SHP77 treated with DMSO at 0.1 percent for 48 hours (cell line): ENCODE data around the gene ORC3.
"Not testable (repeated sequence)": the region's sequence is repeated elsewhere in the genome, so short reads cannot be mapped to it uniquely, and the experiment has no call there.

Source experiments
- DNase-seq: peaks from one replicate; lab custom pipeline; 2025; lab: John Stamatoyannopoulos, UW

ORC3 gene

DNA sequence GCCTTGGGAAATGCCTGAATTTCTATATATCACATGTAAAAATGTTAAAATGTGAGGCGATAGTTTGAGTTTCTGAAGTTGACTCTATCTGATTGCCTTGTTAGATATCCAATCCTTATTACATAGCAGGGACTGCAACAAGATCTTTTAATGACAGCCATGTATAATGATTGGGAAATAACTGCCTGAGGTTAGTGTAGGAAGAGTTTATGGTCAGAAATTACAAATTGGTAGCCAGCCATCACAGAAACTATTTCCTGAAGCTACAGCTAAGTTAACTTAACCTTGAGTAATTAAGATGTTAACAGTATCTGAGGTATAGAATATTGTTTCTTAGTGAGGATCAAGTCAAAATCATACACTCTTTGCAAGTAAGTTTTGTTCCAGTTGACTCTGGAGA, 71.1 kb downstream of the ORC3 start:
- DNase-seq = no peak

DNA sequence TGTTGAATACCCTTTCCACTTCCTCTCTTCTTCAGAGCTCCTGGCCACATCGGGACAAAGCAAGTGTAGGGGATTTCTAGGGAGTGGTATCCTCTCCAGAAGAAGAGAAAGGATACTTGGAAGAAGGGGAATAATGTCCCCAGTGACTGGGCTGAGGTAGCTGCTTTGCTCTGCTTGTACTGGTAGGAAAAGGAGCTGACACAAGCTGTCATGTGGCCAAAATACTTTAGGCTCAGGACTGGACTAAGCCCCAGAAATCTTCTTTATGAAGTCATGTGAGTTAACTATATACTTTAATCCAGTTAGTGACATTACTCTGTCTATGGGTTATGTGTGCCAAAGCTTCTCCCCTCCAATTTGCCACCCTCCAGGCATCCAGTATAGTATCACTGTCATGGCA, 71.6 kb downstream of the ORC3 start:
- no peak for DNase-seq

DNA sequence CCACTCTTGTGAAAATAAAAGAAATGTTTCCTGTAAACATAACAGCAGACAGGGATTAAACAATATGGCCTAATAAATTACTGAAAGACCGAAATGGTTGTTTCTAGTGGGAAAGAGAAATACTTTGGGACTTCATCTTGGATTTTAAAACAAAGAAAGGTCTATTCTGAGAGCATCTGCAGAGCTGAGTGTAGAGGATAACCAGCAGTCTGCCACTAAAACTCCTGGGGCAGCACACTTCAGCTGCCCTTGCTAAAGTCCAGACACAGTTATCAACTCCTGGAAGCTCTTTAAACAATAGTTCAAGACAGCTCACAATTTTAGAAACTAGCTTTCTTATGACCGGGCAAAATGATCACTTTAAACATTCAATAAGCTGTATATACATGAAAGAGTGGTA, 73.5 kb downstream of the ORC3 start:
- no peak for DNase-seq

DNA sequence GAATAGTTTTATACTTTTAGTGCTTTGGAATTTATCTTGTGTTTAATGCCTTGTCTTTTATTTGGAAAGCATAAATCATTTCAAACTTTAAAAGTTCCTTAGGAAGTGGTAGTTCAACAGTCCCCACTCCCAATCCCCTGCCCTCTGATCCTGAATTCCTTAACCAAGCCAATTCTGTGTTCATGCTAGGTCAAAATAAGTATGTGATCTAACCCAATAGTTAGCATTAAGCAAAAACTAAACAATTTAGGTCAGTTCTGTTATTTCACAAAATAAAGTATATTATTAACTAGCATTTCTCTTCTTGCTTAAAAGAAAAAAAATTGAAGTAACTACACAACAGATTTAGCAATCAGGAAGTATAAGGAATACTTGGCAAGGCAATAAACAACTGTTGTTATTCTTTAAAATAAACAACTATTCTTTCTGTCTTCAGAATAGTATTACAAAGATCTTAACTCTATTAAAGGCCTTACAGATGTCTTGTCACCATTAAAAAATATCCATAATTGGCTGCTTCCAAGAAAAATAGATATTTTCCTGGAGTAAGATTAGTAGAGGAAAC, 75.1 kb downstream of the ORC3 start:
- no peak for DNase-seq

DNA sequence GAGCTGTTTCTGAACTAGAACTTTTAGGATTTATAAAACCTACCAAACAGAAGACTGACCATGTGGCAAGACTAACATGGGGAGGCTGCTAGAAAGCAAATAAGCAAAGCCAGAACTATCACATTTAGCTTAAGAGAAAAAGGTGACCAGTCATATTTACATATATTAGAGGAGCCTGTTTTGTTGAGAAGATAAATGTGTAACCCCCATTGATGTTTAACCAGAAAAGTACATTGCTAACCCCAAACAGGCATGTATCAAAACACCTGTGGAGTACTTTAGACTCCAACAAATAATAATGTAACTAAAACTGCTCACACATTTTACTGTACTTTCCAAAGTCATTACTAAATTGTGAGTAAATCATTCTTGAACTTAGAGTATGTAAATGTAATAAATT, 77.1 kb downstream of the ORC3 start:
- DNase-seq = no peak

DNA sequence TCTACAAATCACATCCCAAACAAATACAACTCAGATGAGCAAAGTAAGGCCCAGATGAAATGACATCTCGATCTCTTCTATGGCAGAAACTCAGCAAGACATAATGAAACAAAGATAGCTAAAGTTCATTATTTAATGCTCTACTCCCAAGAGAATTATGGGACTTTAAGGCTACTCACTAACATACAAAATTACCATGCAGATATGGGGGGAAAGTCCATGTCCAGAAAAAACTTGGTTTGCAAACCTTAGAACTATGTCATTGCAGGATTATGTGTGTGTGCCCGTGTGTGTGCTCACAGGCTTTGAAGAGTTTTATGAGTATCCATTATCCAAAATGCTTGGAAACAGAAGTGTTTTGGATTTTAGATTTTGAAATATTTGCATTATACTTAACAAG, 78.1 kb downstream of the ORC3 start:
- DNase-seq = no peak

DNA sequence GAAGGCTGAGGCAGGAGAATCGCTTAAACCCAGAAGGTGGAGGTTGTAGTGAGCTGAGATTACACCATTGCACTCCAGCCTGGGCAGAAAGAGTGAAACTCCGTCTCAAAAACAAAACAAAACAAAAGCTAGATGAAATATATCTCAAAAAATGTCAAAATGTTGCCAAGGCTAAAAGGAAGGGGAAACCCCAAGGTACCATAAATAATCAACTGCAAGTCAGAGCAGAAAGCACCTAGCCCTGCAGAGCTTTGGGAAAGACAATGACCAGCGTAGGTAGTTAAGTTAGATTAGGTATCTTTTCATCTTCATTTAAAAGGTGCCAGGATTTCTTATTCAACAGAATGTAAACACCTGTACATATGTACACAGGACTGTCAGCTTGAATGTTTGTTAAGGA, 79.1 kb downstream of the ORC3 start:
- no peak for DNase-seq

DNA sequence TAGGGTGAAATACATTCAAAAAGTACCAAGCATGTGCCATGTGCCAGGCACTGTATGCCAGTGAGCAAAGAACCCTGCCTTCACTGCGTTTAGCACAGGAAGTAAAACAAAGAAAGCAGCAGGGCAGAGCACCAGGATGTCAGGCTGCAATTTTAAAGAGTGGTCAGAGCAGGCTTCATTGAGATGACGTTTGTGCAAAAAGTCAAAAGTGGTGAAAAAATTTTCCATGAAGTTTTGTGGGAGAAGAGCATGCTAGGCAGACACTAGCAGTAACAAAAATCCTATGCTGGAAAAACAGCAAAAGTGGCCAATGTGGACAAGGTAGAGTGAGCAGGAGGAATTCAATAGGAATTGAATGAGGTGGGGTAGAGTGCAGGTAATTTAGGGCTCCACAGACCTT, 80.8 kb downstream of the ORC3 start:
- DNase-seq = no peak

DNA sequence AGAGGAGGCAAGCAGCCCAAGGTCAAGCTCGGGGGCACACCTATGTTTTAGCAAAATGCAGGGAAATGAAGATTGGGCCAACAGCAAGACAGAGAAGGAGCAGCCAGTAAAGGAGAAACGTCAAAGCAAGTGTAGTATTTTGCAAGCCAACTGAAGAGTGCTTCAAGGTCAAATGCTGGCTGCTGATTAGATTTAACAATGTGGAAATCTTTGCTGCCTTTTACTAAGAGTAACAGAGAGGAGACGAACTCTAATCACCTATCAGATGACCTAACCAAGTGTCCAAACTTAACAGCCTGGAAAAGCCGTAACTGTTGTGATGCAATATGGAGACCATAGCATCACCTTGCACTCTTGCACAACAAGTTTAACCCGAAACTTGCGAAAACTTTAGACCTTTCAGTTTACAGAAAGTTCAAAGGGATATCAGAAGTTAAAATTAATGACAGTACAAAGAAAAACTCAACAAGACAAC, 81.7 kb downstream of the ORC3 start:
- DNase-seq = no peak

DNA sequence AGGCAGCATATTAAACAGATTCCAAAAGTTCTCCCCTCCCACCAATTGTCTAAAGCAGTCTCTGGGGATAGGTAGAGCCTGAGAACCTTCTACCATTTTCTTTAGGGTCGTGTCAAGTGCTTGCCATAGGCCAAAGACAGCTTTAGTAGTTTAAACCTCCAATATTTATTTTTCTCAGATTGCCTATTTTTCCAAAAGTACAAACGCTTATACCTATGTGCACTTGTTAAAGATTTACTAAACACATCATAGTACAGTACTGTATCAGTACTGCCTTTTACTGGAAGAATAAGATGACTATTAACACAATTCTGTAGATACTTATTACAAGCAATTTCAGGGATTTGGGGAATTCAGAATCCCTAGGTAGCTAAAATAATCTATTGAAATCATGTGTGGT, 82.7 kb downstream of the ORC3 start:
- DNase-seq = no peak

DNA sequence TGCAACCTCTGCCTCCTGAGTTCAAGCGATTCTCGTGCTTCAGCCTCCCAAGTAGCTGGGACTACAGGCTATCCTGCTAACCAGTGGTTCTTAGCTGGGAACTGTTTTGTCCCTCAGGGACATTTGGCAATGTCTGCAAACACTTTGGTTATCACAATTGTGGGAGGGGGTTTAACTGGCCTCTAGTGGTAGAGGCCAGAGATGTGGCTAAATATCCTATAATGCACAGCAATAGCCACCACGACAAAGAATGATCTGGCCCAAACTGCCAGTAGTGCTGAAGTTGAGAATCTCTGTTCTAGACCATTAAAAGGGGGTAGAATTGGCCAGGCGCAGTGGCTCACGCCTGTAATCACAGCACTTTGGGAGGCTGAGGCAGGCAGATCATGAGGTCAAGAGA, 83.3 kb downstream of the ORC3 start:
- no peak for DNase-seq

DNA sequence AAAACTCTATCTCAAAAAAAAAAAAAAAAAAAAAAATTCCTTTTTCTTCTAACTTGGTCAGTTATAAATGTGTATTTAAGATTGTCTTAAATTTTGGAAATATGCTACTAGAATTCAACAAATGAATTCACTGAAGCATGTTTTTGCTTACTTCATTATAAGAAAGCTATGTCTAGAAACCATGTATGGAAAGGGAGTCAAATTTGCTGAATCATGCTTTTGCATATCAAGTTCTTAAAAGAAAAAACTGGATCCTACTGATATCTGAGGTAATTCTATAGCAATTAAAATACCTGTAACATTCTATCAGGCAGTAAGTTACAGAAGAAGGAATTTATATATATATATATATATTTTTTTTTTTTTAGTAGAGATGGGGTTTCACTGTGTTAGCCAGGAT, 84.4 kb downstream of the ORC3 start:
- no peak for DNase-seq

DNA sequence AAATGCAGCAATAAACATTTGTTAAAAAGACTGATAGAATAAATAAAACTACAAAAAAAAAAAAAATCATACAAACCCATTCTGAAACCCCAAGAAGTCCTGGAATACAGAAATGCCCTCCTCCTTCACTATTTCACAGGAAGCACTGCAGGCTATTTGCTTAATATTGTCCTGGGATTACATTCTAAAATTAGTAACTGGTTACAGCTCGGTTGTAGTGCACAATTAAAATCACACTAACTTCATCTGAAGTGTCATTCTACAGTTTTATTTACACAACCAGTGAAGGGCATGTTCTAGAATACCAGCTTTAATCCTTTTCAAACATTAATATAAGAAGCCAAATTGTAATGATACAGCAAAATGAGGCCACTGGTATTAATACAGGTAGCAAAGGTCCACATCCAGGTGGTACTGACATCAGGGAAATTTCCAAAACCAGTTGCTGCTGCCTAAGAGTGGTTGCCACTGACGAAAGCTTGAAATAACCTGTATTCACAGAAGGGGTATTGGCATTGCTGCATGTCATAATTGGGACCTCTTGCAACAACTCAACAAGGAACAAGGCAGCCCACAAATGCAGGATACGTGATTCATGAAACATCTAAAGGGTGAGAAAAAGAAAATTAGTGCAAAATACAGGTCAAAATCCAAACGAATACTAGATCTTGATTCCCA, 85.2 kb downstream of the ORC3 start:
- no peak for DNase-seq

DNA sequence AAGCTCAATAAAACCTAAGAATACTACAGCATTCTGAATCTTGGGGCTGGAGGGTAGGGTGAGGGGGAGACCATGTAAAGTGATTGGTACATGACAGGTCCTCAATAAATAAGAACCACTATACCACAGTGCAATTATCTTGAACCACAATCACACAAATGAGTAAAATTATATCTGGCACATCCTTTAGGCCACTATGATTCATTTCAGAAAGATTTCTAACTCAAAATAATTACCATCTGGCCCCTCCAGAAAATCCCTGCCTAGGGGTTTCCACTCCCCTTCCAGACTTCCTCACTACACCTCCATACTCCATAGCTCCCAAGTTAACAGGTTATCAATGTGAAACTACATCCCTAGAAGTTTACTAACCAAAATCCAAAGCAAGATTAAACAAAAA, 92.4 kb downstream of the ORC3 start:
- DNase-seq = no peak

DNA sequence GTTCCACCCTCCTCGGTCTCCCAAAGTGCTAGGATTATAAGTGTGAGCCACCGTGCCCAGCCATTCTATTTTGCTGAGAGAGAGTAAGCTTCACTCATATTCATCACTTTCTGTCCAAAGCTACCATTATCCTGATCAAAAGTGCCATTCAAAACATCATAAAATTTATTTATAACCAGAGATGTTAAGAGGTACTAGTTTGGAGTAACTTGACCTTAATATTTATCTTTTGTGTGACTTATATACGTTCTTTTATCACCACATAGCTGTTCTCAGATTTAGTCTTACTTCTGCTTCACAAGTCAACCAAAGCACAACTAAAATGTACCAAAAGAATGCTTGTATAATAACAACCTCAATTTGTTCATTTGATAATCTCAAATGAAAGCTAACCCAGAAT, 94.0 kb downstream of the ORC3 start:
- DNase-seq = no peak

DNA sequence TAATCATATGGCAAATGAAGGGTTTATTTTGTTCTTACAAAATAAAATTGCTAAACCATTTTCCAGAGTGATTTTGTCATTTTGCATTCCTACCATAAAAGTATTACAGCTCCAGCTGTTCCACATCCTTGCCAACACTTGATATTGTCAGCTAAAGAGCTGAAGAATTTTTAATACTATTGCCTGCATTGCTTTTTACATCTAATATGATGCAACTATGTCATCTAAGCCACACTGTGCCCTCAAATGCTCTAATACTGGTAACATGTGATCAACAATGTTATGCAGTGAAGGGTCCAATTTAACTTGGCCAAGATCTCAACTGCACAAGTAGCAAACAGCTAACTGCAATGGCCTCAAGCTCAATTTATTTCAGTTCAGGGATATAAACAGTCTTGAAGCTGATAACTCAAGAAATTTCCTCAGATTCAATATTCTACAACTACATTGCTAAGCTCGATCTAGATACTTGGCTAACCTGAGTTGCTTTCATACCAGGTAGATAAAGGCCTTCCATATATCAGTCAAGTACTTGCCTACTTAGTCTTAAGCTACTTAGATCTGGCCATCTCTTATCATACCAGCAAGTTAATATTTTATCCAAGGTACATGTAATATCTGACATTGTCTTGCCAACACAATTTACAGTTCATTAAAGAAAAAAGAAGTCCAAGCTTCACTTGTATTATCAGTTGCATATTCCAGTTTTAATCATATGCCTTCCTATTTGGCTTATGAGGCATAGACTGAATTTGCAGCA, 95.1 kb downstream of the ORC3 start:
- DNase-seq = no peak

DNA sequence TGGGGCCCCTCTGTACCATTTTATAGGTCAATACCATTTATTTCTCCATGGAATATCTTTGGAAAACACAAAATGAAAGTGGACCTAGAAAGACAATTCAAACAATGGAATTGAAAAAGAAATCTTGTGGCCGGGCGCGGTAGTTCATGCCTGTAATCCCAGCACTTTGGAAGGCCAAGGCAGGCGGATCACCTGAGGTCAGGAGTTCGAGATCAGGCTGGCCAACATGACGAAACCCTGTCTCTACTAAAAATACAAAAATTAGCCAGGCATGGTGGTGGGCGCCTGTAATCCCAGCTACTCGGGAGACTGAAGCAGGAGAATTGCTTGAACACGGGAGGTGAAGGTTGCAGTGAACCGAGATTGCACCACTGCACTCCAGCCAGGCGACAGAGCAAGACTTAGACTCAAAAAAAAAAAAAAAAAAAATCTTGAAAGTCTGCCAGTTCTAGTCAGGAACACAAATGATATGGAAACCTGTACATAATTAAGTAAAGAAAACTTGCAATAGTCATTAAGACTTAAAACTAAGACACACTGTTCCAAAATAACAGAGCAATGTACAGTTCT, 96.8 kb downstream of the ORC3 start:
- DNase-seq = not testable (repeated sequence)

DNA sequence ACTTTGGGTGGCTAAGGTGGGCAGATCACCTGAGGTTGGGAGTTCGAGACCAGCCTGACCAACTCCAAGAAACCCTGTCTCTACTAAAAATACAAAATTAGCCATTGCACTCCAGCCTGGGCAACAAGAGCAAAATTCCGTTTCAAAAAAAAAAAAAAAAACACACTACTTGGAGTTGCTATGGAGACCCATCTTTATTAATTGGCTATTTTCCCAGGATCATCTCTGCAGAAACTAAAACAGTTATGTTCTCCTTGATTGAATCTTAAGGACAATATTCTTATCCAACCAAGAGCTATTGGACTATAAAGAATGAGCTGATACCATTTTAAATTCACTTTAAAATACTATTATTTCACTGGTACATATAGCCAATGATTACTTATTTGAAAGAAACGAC, 97.4 kb downstream of the ORC3 start:
- no peak for DNase-seq

DNA sequence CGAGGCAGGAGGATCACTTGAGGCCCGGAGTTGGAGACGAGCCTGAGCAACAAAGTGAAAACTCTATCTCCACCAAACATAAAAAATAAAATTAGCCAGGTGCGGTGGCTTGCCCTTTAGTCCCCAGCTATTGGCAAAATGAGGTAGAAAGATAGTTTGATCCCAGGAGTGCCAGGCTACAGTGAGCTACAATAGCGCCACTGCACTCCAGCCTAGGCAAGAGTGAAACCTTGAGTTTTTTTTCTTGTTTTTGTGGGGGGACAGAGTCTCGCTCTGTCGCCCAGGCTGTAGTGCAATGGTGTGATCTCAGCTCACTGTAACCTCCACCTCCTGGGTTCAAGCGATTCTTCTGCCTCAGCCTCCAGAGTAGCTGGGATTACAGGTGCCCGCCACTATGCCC, 98.0 kb downstream of the ORC3 start:
- DNase-seq = not testable (repeated sequence)

DNA sequence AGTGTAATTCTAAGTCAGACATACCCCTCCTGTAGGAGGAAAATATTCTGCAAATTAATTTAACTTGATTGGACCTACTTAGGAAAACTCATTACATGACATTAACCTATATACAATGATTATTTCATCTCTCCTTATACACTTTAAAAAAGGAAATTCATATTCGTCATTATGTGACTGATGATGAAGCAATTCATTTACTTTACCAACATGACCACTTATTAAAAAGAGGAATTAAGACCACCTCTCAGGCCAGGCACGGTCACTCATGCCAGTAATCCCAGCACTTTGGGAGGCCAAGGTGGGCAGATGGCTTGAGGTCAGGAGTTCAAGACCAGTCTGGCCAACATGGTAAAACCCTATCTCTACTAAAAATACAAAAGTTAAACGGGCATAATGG, 100.5 kb downstream of the ORC3 start:
- DNase-seq = no peak

DNA sequence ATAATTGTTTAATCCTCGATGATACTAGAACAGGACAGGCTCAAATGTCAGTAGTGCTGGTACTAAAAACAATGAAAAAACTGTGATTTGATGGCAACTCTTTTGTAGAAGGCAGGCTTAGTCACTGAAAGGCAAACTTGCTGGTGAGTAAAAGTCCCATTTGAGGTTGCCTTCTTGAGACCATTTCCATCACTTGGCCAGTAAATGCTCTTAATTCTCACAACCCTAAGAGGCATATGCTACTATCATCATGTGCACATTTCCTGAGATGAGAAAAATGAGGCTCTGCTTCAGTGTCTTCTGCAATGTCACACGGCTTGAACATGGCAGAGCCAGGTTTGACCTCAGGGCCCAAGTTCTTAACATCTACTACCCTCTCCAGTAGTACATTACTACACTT, 102.2 kb downstream of the ORC3 start:
- no peak for DNase-seq

DNA sequence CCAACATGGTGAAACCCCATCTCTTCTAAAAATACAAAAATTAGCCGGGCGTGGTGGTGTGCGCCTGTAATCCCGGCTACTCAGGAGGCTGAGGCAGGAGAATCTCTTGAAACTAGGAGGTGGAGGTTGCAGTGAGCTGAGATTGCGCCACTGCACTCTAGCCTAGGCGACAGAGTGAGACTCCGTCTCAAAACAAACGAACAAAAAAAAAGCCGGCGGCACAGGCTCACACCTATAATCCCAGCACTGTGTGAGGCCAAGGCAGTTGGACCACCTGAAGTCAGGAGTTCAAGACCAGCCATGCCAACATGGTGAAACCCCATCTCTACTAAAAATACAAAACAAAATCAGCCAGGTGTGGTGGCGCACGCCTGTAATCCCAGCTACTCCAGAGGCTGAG, 106.9 kb downstream of the ORC3 start:
- not testable (repeated sequence) for DNase-seq
